ENCODE results near the gene TSHZ1.

The TSHZ1 gene

GRCh38 chr18:75167759-75168618 lies 42.6 kb upstream of the TSHZ1 start:
- TF ChIP-seq REST (IDR thresholded peaks at IDR 0.05; ENCODE audit: low read depth), result no peak
- TF ChIP-seq NFIC (IDR thresholded peaks at IDR 0.05), result peak; percentile 69
- TF ChIP-seq EGR1 (IDR thresholded peaks at IDR 0.05), result no peak
- TF ChIP-seq CREB1 (IDR thresholded peaks at IDR 0.05; ENCODE audit: low read depth), result no peak
- 0 out of 2 replicates have a peak, but pooled peaks have one; percentile 8 for TF ChIP-seq TCF12 (IDR thresholded peaks at IDR 0.05; ENCODE audit: low read depth)
- TF ChIP-seq YY1 (IDR thresholded peaks at IDR 0.05; ENCODE audit: low read depth), result no peak
- no peak for TF ChIP-seq CEBPB (IDR thresholded peaks at IDR 0.05)
- no peak for TF ChIP-seq FOXM1 (IDR thresholded peaks at IDR 0.05; ENCODE audit: borderline replicate concordance, low read depth)
- no peak for TF ChIP-seq RAD21 (IDR thresholded peaks at IDR 0.05; ENCODE audit: low read depth)
- no peak for TF ChIP-seq USF1 (IDR thresholded peaks at IDR 0.05)
- no peak for TF ChIP-seq TEAD4 (IDR thresholded peaks at IDR 0.05)
- TF ChIP-seq TAF1 (IDR thresholded peaks at IDR 0.05; ENCODE audit: low read depth), result no peak
- no peak for TF ChIP-seq EP300 (IDR thresholded peaks at IDR 0.05; ENCODE audit: borderline replicate concordance)
- peak; percentile 82 for TF ChIP-seq ZBTB7A (IDR thresholded peaks at IDR 0.05; ENCODE audit: low read depth)
- TF ChIP-seq MAX (IDR thresholded peaks at IDR 0.05), result no peak

GRCh38 chr18:75168619-75169018 lies 42.0 kb upstream of the TSHZ1 start:
- no peak for TF ChIP-seq FOXM1 (IDR thresholded peaks at IDR 0.05; ENCODE audit: borderline replicate concordance, low read depth)
- TF ChIP-seq YY1 (IDR thresholded peaks at IDR 0.05; ENCODE audit: low read depth), result no peak
- TF ChIP-seq TCF12 (IDR thresholded peaks at IDR 0.05; ENCODE audit: low read depth), result no peak
- TF ChIP-seq MAX (IDR thresholded peaks at IDR 0.05), result no peak
- no peak for TF ChIP-seq NFIC (IDR thresholded peaks at IDR 0.05)
- no peak for TF ChIP-seq CEBPB (IDR thresholded peaks at IDR 0.05)
- TF ChIP-seq EGR1 (IDR thresholded peaks at IDR 0.05), result no peak
- no peak for TF ChIP-seq REST (IDR thresholded peaks at IDR 0.05; ENCODE audit: low read depth)
- TF ChIP-seq CREB1 (IDR thresholded peaks at IDR 0.05; ENCODE audit: low read depth), result no peak
- TF ChIP-seq RAD21 (IDR thresholded peaks at IDR 0.05; ENCODE audit: low read depth), result no peak
- TF ChIP-seq TAF1 (IDR thresholded peaks at IDR 0.05; ENCODE audit: low read depth), result no peak
- no peak for TF ChIP-seq EP300 (IDR thresholded peaks at IDR 0.05; ENCODE audit: borderline replicate concordance)
- no peak for TF ChIP-seq TEAD4 (IDR thresholded peaks at IDR 0.05)

GRCh38 chr18:75169411-75169810 lies 41.2 kb upstream of the TSHZ1 start:
- TF ChIP-seq NFIC (IDR thresholded peaks at IDR 0.05) (no peak), TEAD4 (IDR thresholded peaks at IDR 0.05) (no peak), CEBPB (IDR thresholded peaks at IDR 0.05) (no peak), CREB1 (IDR thresholded peaks at IDR 0.05; ENCODE audit: low read depth) (no peak), TCF12 (IDR thresholded peaks at IDR 0.05; ENCODE audit: low read depth) (no peak), EP300 (IDR thresholded peaks at IDR 0.05; ENCODE audit: borderline replicate concordance) (no peak), USF1 (IDR thresholded peaks at IDR 0.05) (no peak), MAX (IDR thresholded peaks at IDR 0.05) (no peak), REST (IDR thresholded peaks at IDR 0.05; ENCODE audit: low read depth) (no peak), FOXM1 (IDR thresholded peaks at IDR 0.05; ENCODE audit: borderline replicate concordance, low read depth) (no peak), RAD21 (IDR thresholded peaks at IDR 0.05; ENCODE audit: low read depth) (no peak), ZBTB7A (IDR thresholded peaks at IDR 0.05; ENCODE audit: low read depth) (no peak), YY1 (IDR thresholded peaks at IDR 0.05; ENCODE audit: low read depth) (no peak), EGR1 (IDR thresholded peaks at IDR 0.05) (no peak)
